NCI-H2227 treated with DMSO at 0.1 percent for 48 hours (cell line): ENCODE results near the gene SMIM14.
A peak's percentile ranks its signal among the peaks of the same experiment; 100 is the strongest.
"Not testable (repeated sequence)": the region's sequence is repeated elsewhere in the genome, so short reads cannot be mapped to it uniquely, and the experiment has no call there.

ENCODE experiments used
- DNase-seq: peaks from one replicate; lab custom pipeline; 2025; lab: John Stamatoyannopoulos, UW

SMIM14 gene

DNA sequence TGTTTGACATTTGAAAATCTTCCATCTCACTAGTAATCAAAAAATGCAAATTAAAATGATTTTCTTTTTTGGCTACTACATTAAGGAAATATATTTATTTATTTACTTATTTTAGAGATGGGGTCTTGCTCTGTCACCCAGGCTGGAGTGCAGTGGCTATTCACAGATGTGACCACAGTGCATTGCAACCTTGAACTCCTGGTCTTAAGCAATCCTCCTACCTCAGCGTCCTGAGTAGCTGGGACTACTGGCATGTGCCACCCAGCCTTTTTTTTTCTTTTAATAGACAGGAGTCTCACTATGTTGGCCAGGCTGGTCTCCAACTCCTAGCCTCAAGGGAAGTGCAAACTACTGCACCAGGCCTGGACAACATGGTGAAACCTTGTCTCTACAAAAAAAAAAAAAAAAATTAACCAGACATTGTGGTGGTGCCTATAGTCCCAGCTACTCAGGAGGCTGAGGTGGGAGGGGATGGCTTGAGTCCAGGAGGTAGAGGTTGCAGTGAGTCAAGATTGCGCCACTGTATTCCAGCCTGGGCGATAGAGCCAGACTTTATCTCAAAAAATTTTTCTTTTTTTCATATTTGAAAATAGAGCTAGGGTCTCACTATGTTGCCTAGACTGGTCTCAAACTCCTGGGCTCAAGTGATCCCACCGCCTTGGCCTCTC, 4.4 kb upstream of the SMIM14 start:
- DNase-seq, result no peak

DNA sequence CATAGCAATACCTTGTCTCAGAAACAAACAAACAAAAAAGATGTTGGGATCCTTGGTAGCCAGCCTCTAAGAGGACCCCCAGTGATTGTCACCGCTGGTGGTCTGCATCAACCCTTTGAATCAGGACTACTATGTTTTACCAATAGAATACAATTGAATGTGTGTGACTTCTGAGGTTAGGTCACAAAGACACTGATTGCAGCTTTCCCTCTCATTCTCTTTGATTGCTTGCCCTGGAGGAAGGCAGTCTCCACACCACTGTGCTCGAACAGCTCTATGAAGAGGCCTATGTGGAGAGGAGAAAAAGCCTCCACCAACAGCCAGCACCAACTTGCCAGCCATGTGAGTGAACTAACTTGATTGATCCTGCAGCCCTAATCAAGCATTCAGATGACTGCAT, 2.8 kb upstream of the SMIM14 start:
- DNase-seq, result no peak

DNA sequence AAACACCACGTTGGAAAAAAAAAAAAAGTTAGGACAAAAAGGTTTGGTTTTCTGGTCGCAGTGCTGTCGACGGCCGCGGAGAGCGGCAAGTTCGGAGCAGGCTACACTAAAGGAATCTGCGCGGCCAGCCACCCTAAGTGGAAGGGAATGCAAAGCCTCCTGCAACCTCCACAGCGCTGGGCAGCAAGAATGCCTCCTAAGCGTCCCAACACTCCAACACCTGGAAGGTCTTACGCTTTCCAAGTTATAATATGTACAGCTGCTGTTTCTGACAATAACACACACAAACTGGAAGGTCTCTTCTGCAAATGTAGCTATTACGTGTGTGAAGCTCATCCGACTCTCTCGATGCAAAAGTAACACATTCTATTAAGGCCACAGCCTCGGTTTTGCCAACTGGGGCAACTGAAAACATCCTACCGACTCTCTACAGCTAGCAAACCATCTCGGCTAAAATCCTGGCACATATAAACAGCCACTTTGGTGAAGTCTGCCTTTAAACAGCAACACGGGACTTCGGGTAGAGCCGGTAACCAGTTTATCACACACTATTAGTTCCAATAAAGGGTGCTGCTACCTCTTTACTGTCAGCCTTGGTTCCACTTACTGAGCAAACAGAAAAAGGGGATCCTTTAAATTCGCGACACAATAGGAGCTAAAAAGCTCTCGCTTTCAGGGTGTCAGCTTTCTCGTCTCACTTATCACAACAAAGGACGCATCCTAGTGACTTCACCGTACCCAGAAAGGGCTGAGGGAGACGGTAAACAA, 895 bp downstream of the SMIM14 start:
- peak; percentile 39 for DNase-seq

DNA sequence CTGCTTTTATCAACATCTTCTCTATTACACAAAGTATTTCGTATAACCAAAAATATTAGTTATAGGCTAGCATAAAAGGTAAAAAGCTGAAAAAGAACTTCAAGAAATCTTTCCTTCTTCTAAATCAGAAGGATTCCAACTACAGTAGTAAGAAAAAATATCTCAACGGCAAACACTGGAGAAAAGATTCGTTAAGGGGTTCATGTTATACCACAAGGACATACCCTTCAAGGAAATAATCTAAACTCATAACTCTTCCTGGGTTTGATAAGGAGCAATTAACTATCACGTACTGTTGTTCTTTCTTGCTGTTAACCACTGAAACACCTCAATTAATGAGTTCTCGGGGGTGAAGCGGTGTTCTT, 1.5 kb downstream of the SMIM14 start:
- DNase-seq, result no peak

DNA sequence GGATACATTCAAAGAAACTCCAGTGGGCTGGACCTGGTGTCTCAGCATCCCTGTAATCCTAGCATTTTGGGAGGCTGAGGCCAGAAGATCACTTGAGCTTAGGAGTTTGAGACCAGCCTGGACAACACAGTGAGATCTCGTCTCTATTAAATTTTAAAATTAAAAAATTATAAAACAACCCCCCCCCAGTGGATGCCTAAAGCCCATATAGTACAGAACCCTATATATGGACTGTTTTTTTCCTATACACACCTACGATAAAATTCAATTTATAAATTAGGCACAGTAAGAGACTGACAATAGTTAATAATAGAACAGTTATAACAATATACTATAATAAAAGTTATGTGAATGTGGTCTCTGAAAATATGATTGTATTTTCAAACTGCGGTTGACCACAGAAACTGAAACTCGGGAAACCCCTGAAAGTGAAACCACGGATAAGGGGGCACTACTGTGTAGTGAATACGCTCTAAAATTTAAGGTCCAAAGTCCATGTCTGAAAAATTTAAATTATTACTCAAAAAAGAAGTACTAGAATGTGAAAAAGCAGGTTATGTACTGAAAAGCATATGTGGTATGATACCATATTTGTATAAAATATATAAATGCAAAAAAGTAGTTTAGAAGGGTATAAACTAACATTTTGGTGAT, 2.0 kb downstream of the SMIM14 start:
- no peak for DNase-seq

DNA sequence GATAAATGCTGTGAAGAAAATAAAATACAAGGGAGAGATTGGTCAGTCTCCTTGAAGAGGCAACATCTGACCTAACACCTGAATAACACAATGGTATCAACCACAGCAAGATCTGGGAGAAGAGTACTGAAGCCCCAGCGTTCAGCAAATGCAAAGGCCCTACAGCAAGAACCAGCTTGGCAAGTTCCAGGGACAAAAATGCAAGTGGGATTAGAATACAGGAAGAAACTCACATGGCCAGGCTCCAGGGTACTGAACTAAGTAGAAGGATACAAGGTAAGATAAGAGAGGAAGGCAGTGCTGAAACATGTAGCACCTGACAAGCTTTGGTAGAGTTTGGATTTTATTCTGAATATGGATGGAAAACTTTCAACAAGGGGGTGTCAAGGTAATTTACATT, 3.6 kb downstream of the SMIM14 start:
- DNase-seq, result no peak

DNA sequence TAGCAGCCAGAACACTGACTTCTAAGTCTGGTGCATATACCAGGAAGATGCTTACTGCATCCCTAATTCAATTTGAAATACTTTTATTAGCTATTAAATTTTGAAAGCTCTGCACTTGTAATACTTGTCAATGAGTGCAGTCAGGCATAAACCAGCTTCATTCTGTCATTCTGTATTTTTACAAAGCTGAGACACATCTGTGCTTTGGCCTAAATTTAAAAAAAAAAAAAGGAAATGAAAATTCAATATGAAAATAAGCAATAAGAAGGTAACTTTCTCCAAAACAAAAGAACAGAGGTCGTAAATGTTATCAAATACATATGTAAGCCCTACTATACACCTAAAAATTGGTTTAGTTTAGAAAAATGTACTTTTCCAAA, 7.0 kb downstream of the SMIM14 start:
- DNase-seq, result no peak

DNA sequence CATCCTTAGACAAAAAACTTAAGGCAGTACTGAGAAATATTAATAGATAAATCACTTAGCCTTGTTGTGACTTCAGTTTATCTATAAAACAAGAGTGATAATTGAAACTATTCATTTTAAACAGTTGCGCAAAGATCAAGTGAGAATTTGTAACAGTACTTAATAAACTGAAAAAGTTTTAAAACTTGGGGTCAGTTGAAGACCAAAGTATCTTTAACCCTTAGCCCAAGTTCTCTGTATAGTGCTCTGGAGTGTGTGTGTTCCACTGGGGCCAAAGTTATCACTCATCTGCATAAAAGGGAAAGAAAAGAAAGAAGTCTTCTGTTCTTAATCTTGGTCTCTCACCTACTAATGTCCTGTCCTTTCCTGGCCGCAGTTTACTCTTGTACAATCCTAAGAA, 11.3 kb downstream of the SMIM14 start:
- DNase-seq, result no peak

DNA sequence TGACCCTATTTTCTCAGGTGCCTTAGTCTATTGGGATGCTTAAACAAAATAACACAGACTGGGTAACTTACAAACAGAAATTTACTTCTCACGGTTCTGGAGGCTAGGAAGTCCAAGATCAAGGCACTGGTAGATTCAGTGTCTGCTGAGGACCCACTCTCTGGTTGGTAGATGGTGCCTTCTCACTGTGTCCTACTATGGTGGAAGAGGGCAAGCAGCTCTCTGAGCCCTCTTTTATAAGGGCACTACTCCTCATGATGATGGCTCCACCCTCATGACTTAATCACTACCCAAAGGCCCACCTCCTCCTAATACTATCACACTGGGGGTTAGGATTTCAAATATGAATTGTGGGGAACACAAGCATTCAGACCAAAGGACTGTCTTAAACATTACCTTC, 11.8 kb downstream of the SMIM14 start:
- no peak for DNase-seq

DNA sequence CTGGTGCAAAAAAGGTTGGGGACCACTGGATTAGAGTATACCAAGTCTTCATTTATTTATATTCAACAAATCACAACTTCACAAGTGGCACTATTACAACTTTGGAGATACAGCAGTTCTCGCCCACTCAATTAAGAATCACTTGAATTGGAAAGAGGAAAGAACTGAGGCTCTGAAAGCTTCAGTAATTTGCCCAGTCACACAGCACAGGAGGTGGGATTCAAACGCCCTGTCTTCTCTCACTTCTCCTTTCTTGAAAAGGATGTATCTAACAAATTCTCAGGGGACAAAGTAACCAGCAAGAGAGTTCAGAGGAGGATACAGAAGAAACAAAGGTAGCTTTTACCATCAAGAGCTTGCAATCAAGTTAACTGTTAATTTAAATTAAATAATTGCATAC, 12.4 kb downstream of the SMIM14 start:
- DNase-seq, result no peak

DNA sequence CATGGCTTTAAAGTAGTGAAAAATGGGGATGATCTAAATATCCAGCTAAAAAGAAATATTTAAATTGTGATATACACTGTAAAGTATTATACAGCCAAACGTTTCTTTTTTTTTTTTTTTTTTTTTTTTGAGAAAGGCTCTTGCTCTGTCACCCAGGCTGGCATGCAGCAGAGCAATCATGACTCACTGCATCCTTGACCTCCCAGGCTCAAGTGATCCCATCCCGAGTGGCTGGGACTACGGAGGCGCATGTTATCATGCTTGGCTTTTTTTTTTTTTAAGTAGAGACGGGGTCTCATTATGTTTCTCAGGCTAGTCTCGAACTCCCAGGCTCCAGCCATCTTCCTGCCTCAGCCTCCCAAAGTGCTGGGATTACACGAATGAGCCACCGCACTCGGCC, 17.1 kb downstream of the SMIM14 start:
- DNase-seq, result peak; percentile 40

DNA sequence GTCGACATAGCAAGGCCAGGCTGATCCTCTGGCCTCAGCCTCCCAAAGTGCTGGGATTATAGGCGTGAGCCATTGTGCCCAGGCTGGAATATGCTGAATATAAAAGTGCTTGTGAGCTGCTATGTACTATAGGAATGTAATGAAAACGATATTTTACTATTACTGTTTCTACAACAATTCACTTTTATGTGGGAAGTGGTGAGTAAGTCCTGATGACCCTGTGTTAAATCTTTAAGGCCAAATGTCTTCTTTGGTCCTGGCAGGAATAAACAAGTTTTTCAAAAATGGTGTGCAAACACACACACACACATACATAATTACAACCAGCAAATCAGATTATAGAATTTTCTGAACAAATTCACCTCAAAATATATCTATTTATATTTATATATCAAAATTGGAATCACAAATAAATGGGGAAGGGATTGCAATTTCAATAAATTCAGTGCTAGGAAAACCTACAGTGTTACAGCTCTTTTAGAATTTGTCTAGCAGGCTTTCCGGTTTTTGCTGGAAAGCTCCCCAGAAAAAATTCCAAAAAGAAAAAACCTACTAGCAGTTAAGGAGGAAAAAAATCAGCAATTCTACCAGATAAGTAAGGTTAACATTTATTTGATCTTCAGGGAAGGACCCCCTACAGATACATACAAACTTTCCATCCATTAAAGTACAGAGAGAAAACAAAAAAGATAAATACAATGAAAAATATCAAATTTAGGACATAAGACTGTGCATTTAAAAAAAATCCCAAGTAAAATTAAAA, 17.9 kb downstream of the SMIM14 start:
- no peak for DNase-seq

DNA sequence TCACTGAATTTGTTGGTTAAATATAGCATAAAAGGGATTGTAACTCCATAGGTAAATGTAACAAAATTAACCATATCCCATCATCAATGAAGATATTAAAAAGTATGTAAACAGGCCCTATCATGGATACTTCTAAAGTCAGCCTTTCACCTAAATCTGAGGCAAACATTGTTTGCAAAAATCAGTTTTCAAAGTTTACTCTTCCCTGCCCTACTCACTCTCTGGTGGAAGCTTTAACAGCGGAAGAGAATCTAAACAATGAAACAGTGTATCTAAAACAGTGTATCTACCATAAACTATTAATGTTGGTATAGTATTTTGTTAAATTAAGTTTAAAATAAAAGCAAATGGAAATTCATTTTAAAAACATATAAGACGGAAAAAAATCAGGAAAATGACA, 21.1 kb downstream of the SMIM14 start:
- no peak for DNase-seq

DNA sequence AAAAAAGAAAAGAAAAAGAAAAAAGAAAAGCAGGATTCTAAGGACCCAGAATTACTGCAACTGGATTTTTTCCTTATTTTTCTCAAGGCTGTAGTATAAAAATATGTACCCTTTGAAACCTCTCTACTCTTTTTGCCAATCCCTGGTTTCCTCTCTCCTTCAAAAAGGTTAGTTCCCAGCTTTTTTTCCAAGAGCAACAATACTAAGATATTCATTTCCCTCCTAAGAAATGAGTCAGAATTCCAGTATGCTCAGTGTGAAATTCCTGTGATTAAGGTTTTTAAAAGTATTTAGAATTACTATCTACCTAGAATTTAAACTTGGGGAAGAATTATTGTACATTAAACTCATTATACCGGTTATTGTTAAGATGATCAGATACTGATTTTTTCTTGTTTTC, 22.0 kb downstream of the SMIM14 start:
- DNase-seq, result no peak

DNA sequence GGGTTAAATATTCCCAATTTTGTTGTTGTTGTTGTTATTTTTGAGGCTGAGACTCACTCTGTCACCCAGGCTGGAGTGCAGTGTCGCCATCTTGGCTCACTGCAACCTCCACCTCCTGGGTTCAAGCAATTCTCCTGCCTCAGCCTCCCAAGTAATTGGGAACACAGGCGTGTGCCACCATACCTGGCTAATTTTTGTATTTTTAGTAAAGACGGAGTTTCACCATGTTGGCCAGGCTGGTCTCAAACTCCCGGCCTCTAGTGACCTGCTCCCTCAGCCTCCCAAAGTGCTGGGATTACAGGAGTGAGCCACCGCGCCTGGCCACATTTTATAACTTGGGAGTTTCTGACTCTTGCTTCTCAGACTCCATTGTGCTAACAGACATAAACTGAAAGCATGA, 22.6 kb downstream of the SMIM14 start:
- not testable (repeated sequence) for DNase-seq

DNA sequence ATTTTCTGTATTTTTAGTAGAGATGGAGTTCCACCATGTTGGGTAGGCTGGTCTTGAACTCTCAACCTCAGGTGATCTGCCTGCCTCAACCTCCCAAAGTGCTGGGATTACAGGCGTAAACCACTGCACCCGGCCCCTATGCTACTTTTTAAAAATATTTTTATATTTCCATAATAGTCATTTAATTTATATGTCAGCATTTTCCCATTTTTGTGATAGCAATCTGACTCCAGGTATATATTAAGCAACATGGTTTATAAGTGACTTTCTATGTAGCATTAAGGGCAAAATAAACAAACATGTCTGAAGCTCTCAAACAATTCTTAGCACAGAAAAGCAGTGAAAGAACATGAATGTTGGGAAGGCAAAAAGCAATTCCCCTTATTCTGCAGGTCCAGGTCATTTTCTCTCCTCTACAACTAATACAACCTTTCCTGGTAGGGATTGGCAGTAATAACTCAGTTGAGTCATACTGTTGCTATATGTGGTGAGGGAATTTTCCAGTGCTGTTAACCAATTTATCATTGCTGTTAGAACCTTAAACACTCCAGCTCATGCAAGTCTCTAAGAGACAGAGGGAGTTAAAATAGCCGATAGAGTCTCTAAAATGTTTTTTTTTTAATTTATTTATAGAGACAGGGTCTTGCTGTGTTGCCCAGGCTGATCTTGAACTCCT, 24.0 kb downstream of the SMIM14 start:
- DNase-seq, result no peak

DNA sequence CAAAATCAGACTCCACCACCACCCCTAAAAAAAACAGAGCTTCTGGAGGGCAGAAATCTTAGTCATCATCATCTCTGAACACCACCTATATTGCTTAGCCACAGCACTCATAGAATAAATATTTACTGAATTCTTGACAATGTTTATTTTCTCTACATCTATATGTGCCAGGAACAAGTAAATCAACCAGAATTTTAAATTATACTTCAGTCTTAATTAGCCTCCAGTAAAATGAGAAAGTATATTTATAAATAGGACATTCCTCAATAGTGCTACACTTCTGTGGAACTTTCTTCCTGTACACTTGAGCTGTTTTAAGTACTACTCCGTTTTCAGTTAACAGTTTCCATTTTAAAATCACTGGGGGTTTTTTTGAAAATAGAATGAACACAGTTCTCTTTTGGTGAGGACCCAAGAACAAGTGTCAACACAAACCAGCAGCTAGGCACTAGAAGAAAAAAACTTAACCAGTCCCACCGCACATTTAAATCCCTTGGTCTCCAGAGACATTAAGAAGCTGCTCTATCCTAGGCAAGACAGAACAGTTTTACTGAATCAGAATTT, 25.5 kb downstream of the SMIM14 start:
- DNase-seq, result no peak

DNA sequence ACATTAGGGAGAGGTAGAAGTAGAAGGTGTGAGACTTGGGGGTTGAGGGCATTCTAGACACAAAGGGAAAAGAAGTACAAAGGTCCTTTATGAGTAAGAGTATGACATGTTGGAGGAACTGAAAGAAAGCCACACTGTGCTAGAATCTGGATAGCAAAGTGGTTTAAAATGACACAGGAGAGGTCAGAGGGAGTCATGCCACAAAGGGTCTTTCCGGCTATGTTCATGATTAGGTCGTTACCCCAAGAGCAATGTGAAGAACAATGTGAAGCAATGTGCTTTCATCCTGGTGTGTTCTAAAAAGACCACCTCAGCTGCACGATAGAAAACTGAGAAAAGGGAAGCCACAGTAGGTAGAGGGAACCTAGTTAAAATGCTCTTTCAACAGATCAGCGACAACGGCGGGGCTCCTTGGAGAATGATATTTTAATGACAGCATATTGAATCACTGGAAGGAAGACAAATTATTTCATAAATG, 29.2 kb downstream of the SMIM14 start:
- DNase-seq, result no peak

DNA sequence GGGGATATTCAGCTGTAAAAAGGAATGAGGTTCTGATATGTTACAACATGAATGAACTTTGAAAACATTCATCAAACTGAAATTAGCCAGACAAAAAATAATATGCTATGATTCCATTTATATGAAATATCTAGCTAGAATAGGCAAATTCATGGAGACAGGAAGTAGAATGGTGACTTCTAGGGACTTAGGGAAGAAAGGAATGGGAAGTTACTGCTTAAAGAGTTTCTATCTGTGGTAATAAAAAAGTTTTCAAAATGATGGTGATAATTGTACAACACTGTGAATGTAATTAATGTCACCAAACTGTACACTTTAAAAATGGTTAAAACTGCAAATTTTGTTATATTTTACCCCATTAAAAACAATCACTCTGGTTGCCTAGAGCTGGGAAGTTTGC, 30.2 kb downstream of the SMIM14 start:
- DNase-seq, result no peak

DNA sequence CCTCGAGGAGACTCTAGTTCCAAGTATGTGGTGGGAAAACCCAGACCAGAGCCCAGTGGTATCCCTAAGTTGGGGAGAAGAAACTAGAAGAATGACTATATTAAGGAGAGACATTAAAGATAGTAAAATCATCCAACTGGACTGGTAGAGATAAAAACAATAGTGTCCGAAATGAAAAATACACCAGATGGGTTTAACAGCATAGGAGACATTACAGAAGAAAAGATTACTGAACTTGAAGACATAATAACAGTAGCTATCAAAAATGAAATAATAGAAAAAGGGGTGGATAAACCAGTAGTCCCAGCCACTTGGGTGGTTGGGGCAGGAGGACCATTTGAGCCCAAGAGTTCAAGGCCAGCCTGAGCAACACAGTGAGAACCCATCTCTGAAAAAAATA, 31.9 kb downstream of the SMIM14 start:
- no peak for DNase-seq

DNA sequence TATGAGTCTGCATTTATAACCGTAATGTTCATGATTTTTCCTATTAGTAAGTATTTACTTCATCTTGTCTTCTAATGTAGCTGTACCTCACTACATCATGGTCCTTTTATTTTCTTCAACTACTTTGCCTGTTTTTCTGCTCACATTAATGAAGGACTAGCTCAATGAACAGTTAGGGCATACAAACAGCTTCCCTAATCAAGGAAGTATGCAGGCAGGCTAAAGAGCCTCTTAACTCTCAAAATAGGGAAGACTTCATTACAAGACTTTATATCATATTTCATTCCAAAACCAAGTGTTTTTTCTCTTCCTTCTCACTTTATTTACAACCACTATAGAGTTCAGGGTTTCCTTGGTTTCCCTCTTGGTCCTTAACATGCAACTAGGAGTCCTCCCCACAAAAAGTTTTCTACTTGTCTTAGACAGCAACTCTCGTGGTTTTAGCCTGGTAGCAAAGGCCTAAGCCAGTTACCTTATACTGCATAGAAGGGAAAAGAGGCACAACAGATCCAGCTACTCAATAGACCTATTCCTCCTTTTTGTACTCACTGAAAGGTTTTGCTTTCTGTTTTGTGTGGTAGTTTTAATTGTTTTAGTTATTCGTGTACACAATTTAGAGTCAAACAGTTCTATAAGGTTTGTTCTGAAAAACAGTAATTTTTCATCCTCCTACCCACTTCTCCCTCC, 40.8 kb downstream of the SMIM14 start:
- DNase-seq, result no peak
